PC-9 (cell line): Measurements from ENCODE around the gene CA12.

Experiments used
- CTCF ChIP-seq: fragments of 200-600 bp; sonication (generic); conservative IDR thresholded peaks from 2 replicates; pipeline ENCODE4 v1.6.1; 2017; ENCODE audit warnings: mixed run types, antibody characterized with exemption, mild to moderate bottlenecking, moderate library complexity
- EZH2 ChIP-seq: fragments of 200-600 bp; sonication (generic); IDR thresholded peaks from 2 replicates; pipeline ENCODE4 v1.8.0; 2017; ENCODE audit warnings: antibody characterized with exemption, low read depth

GRCh38 chr15:63367900-63368299 is 13.7 kb downstream of the CA12 start:
- TF ChIP-seq CTCF: no peak
- no peak for TF ChIP-seq EZH2
